Measurements from ENCODE around the gene HMGN4. TPM values are rescaled to one million over a fixed set of nuclear protein-coding genes. Genes with fewer than 3 reads are reported as not detected.

The HMGN4 gene
- total and polyA plus RNA-seq, 9 of the 15 experiments (the other 6 are each of a cell fraction or from before 2014, with no cell fraction given) = 35.4 to 134 (median 94.1) TPM

- TF ChIP-seq EWSR1 (IDR thresholded peaks at IDR 0.05; ENCODE audit: borderline replicate concordance, low read depth, partially characterized antibody) (no peak), ZNF766 (CRISPR knock-in tag; conservative IDR thresholded peaks at IDR 0.05) (no peak), ERF (CRISPR knock-in tag; IDR thresholded peaks at IDR 0.05) (no peak), ZEB2 (IDR thresholded peaks at IDR 0.05) (no peak; the same call in 1 of the 2 replicates), POLR2A (conservative IDR thresholded peaks at IDR 0.05) (no peak), NFATC3 (IDR thresholded peaks at IDR 0.05) (no peak), ZNF212 (CRISPR knock-in tag; IDR thresholded peaks at IDR 0.05) (no peak), FOXA3 (CRISPR knock-in tag; conservative IDR thresholded peaks at IDR 0.05 in 1 of 2, IDR thresholded peaks at IDR 0.05 in 1 of 2) (no peak), TAF9B (IDR thresholded peaks at IDR 0.05; ENCODE audit: partially characterized antibody) (no peak), PML (IDR thresholded peaks at IDR 0.05; ENCODE audit: low read length) (0 out of 2 replicates have a peak, but pooled peaks have one; percentile 8), EGR1 (conservative IDR thresholded peaks at IDR 0.05) (no peak), TFAP4 (CRISPR knock-in tag; IDR thresholded peaks at IDR 0.05; ENCODE audit: borderline replicate concordance) (peak; percentile 51), HES1 (IDR thresholded peaks at IDR 0.05; ENCODE audit: low read depth) (0 out of 2 replicates have a peak, but pooled peaks have one; percentile 12), FOS (IDR thresholded peaks at IDR 0.05; ENCODE audit: extremely low read depth, insufficient read length) (no peak), SLC30A9 (CRISPR knock-in tag; IDR thresholded peaks at IDR 0.05) (no peak), HBP1 (CRISPR knock-in tag; IDR thresholded peaks at IDR 0.05) (no peak), ZC3H4 (CRISPR knock-in tag; IDR thresholded peaks at IDR 0.05; ENCODE audit: borderline replicate concordance) (no peak), ZNF407 (IDR thresholded peaks at IDR 0.05; ENCODE audit: low read depth) (peak; percentile 60; the same call in 1 of the 2 replicates)
These were observed 16.7 kb downstream of the HMGN4 start (continued) for GRCh38 chr6:26554697-26555504.

Data from K562 (cell line).